ENCODE measurements around the gene MED31.

Gene MED31

DNA sequence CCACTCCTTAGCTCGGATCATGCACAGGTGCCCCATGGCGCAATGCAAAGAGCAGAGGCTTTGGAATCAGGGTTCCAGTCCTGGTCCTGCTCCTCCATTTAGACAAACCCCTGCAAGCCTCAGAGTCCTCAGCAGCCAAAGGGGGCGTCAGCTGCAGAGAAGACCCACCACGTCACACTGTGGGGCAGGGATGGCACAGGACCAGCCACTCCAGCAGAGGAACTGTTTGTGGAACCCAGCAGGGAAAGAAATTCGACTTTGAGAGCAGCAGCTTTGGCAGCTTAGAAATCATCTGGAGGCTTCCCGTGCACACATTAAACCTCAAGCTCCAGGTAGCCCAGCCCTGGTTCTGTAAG, 25.4 kb upstream of the MED31 start:
- TF ChIP-seq CTCF (IDR thresholded peaks at IDR 0.05; ENCODE audit: low read depth, low read length), result no peak
- no peak overlapping the region for H3K4me3 ChIP-seq (ENCODE audit: low read depth, low read length)

DNA sequence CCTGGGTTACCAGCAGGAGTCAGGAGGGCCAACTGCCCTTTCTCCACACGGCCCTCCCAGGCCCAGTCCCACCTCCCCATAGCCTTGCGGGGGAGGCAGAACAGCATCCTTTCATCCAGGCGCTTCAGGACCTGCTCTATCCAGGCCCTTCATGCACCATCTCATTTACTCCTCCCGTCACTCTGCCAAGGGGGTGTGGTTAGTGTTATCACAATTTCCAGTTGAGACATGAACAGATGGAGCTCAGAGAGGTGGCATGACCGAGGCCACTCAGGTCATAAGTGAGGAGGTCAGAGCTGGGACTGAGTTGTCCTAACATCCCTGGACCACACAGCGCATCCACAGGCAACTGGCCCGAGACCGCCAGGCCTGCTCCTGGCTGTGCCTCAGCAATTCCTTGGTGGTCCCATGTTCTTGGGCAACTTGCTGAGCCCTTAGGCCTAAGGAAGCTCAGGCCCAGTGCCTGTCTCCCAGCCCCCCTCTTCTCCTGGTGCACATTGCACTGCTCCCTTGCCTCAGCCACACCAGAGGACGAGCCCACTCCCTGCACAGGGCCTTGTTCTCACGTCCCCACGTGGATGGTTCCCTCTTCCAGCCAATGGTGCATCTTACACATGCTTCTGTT, 23.9 kb upstream of the MED31 start:
- no peak for TF ChIP-seq CTCF (IDR thresholded peaks at IDR 0.05; ENCODE audit: low read depth, low read length)
- H3K4me3 ChIP-seq (ENCODE audit: low read depth, low read length), result no peak overlapping the region

DNA sequence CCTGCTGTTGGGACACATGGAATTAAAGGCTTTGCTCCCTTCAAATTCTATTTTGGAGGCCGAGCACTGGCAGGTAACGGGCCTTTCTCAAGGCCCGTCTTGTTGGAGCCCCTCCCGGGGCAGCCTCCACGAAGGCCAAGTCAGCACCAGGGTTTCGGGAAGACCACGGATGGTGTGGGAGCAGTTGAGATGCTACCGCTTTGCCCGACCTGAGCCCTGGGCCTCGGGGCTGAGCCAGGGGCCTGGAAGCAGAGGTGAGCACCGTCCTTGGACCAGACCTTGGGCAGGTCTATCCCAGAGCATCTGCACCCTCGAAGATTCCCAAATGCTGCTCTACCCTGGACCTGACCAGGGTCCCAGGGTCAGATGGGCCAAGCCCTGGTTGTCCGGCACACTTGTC, 23.2 kb upstream of the MED31 start:
- H3K4me3 ChIP-seq (ENCODE audit: low read depth, low read length), result no peak overlapping the region
- TF ChIP-seq CTCF (IDR thresholded peaks at IDR 0.05; ENCODE audit: low read depth, low read length), result no peak

- no peak overlapping the region for H3K4me3 ChIP-seq (ENCODE audit: low read depth, low read length)
- no peak for TF ChIP-seq CTCF (IDR thresholded peaks at IDR 0.05; ENCODE audit: low read depth, low read length)
These were observed 20.0 kb upstream of the MED31 start for GRCh38 chr17:6671431-6671830.

GRCh38 chr17:6670999-6671398, 19.6 kb upstream of the MED31 start:
- H3K4me3 ChIP-seq (ENCODE audit: low read depth, low read length), result no peak overlapping the region
- no peak for TF ChIP-seq CTCF (IDR thresholded peaks at IDR 0.05; ENCODE audit: low read depth, low read length)

- TF ChIP-seq CTCF (IDR thresholded peaks at IDR 0.05; ENCODE audit: low read depth, low read length), result no peak
These were observed 19.2 kb upstream of the MED31 start for GRCh38 chr17:6670571-6670970.

GRCh38 chr17:6669479-6670212, 18.2 kb upstream of the MED31 start:
- H3K4me3 ChIP-seq (ENCODE audit: low read depth, low read length), result no peak overlapping the region
- TF ChIP-seq CTCF (IDR thresholded peaks at IDR 0.05; ENCODE audit: low read depth, low read length), result no peak

More at GRCh38 chr17:6670571-6670970, 19.2 kb upstream of the MED31 start:
- H3K4me3 ChIP-seq (ENCODE audit: low read depth, low read length), result no peak overlapping the region

Measured in WI38 (cell line).